T follicular helper cell (primary cell): Measurements from ENCODE around the gene C4BPA.

Source experiments
- DNase-seq: peaks from one replicate; pipeline ENCODE4 v3.0.0-alpha.2; 2020; ENCODE audit warnings: low read depth

C4BPA gene

GRCh38 chr1:207077470-207078377 lies 26.3 kb upstream of the C4BPA start:
- peak; percentile 39 for DNase-seq

DNA sequence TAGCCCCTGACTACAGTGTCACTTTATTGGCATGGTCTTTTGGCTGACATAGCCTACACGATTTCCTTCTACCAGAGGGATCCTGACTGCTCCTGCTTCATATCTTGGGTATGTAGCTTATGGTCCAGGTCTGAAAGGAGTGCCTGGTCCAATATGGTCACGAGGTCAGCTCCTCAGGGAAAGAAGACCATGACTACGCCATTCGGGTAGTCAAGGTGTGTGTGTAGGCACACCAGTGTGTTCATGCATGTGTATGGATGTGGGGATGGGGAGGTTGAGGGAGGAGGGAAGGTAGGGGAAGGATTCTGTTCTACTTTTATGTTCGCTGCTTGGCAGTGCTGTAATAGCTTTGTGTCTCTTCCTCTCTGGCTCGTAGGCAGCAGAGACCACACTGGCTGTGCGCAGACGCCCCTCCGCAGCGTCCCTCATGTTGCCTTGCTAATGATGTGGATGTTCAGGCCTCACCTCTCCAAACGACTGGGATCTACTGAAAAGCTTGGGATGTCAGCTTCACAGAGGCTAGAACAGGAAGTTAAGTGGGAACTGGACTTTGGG lies 25.4 kb upstream of the C4BPA start:
- DNase-seq = no peak

GRCh38 chr1:207079706-207080241 lies 24.3 kb upstream of the C4BPA start:
- no peak for DNase-seq

GRCh38 chr1:207081088-207081487 lies 22.9 kb upstream of the C4BPA start:
- DNase-seq = no peak

DNA sequence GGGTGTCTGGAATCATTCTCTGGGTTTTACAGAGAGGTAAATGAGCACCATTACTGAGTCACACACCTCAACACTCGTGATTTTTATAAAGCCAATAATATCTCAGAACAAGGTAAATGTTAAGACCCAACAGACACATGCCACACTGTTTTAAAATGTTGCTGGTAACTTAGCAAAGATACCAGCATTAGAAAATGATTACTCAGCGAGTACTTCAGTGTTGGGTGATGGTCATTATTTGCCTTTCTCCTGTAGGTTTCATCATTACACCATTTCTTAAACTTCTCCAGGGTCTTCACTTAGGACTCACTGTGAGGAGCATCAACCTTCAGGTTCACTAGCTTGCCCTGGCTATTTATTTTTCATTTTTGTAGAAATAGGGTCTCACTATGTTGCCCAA lies 22.2 kb upstream of the C4BPA start:
- no peak for DNase-seq

DNA sequence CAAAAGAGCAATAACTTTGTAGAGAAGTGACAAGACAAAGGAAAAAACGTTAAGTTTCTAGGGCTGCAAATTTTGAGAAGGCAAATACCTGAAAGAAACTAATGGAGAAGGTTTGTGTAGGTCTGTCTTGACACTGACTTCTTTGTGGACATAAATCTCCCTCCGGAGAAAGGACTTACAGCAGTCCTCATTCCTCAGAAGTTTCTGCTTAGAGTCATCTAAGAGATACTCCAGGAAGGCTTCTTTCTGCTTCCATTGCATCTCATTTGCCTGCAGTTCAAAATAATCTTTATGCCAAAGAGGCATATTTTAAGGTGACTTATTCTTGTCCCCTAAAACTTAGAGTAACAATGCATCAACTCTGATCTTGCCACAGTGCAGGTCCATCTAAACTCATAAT lies 19.8 kb upstream of the C4BPA start:
- DNase-seq = no peak

DNA sequence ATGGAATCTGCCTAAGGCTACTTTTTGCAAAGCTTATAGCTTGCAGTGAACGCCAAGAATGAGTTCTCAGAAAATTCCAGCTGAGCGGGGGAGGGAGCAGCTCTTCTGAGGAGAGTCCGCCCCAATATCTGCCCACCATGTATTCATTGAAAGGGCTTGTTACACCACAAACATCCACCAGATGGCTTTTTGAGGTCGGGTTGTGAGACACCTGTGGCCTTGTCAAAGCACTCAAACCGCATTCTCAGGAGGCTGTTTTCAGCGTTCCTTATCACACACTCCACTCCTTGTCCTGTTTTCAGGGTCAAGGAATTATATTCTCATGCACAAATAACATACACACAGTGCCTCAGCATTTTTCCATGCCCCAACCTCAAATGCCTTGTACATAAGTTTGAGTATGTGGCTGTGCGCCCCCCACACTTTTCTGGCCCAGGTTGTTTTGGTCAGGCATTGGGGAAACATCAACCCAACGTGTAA lies 19.3 kb upstream of the C4BPA start:
- peak; percentile 30 for DNase-seq

- DNase-seq = no peak
Observed at GRCh38 chr1:207085887-207086286, 18.1 kb upstream of the C4BPA start.

DNA sequence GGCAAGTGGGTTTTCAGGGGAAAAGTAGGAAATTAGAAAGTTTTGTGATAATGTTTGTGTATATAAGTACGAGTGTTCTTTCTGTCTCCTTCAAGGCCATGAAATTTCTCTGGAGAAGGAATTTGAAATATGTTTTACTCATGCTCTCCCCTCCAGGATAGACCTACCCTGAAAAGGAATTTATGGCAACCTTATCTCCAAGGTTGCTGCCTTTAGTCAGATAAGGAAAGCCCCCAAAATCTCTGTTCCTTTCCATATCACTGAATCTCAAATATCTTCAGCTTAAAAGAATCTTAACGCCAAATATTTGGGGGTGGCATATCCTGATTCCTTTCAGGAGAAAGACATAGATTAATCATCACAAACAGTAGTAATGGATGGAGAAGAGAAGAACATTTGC lies 15.9 kb upstream of the C4BPA start:
- no peak for DNase-seq

DNA sequence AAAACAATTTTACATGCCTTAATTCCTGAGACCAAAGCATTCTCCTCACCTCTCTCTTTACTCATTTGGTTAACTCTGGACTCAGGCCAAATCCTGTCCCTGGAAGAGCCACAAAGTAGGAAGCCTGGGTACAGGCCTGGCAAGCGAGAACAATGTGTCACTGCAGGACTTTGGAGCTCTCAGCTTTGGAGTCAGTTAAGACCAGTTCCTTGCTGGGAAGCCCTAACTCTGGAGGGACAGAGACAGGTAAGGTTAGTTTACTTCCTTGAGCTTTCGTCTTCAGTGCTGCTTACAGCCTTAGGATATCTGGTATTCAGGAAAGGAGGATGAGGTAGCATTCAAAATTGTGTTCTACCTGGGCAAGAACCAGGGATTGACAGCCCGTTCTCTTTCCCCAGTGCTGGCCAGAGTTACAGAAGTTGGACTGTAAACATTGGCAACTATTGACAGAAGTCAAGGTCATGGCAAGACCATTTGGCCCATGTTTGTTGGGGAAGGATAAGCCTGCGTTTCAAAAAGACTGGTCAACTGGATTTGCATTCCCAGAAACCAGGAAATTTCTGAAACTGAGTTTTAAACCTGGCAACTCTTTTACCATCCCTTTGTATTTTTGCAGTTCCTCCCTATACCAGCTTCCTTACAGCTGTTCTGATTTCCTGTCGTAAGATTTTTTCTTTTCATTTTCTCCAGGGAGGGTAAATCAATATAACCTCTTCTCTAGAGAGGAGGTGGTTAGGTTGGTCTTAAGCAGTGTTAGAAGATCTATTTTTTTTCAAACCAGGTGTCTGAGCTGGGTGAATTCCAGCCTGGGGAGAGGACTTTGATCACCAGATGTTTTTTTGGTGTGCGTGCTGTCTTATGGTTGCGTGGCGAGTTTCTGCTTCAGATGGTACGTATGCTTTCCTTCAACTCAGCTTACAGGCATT lies 15.1 kb upstream of the C4BPA start, which contains the start of gene C4BPB:
TSS of gene C4BPB (plus strand) at position 160 of the 926 bp plus-strand sequence. CDS start at position 832, 672 bp downstream.
- DNase-seq = no peak

DNA sequence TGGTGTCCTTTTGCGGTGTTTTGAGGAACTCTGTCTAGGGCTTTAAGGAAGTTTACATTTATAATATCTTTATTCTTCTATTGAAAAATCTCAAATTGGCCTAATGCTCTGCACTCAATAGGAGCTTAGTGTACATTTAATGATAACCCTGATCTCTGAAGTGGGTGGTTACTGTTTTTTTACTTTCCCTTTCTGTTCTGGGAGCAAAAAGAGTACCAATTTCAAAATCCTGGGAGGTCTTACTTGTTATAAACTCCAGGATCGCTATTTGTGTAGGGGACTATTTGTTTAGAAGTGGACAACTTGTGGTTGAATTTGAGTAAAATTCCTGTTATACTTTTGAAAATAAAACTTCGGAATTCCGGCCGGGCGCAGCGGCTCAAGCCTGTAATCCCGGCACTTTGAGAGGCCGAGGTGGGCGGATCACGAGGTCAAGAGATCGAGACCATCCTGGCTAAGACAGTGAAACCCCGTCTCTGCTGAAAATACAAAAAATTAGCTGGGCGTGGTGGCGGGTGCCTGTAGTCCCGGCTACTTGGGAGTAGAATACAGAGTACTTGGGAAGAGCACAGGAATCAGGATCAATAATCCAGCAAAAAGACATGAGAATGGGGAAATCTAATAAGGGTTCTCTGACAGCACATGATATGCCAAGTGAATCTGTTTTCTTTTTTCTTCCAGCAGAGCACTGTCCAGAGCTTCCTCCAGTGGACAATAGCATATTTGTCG lies 14.2 kb upstream of the C4BPA start:
- no peak for DNase-seq

DNA sequence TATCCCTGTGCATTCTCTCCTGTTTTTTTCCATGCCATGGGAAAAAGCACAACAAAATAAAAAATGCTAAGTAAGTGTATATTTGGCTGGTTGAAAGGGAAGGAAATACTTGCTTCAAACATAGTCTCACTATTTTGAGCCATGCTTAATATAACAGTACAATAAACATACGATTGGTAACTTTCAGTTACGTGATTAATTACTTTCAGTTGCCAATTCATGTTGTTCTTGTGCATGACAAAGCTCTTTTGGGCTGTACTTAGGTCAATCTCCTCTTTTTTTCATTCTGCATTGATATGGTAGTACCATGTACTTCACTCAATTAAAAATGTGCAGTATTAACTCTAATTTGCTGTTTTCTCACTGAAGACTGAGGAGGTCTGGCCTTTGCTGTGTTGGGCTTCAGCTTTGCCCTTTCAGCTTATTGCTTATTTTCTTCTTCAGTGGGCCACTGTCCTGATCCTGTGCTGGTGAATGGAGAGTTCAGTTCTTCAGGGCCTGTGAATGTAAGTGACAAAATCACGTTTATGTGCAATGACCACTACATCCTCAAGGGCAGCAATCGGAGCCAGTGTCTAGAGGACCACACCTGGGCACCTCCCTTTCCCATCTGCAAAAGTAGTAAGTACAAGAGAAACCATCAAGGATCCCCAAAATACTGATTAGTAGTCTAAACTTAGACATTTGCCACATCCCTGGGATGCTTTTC lies 12.7 kb upstream of the C4BPA start:
- no peak for DNase-seq

GRCh38 chr1:207093944-207094343 lies 10.1 kb upstream of the C4BPA start:
- DNase-seq = no peak

DNA sequence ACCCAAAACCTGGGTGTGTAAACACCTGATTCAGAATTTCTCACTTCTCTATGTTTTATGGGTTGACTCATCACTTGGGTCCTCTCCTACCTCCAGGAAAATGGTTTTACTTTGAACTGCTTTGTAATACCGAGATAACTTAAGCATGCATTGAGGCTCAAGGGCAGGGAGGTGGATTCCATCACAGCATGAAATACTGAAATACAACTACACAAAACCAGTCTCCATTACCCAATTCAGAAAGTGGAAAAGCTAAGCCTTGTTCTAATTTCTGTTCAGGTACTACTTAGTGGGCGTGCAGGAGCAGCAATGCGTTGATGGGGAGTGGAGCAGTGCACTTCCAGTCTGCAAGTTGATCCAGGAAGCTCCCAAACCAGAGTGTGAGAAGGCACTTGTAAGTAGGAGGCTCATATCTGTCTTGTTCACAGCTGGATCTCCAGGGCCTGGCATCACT lies 6.1 kb upstream of the C4BPA start:
- no peak for DNase-seq

- DNase-seq = no peak
Observed at GRCh38 chr1:207101720-207102119, 2.3 kb upstream of the C4BPA start.

DNA sequence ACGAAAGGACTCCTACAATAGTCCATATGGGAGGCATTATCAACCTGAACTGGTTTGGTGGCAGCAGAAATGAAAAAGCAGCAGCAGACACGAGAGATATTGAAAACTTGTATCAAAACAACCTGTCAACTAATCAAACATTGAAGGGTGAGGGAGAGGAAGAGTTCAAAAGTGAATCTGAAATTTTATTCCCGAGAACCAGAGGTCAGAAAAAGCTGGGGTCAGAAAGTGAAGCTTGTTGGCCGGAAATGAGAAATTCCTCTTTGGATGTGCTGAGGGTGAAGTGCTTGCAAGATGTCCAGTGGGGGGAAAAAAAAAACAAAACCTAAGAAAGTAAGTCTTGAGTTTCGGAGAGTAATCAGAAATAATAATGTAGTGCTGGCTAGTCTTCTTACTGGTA lies 1.9 kb upstream of the C4BPA start:
- DNase-seq = no peak

GRCh38 chr1:207102659-207103058 lies 1.4 kb upstream of the C4BPA start:
- DNase-seq = no peak

DNA sequence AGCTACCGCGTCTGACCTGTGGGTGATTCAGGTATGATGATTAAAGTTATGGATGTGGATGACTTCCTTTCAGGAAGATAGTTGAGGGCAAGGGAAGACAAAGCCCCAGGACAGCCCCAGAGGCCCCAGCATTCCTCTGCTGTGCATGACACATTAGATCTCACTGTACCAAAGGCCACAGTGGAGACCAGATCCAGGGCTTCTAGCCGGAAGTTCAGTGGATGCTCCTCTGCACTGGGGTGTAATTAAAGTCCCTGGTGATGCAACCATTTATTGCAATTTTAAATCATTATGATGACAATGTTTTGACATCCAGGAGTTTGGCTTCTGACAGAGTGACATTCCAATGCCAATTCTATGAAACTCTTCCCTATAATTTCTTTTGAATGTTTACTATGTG lies 5.0 kb downstream of the C4BPA start:
- no peak for DNase-seq

GRCh38 chr1:207112616-207113296 lies 8.7 kb downstream of the C4BPA start:
- DNase-seq = no peak

GRCh38 chr1:207115269-207115668 lies 11.2 kb downstream of the C4BPA start:
- no peak for DNase-seq
